Naive thymus-derived CD8-positive, alpha-beta T cell (primary cell): ENCODE data around the gene CCNY. TPM values are rescaled to one million over a fixed set of nuclear protein-coding genes. Genes with fewer than 3 reads are reported as not detected.

Experiments used
- ATAC-seq, 2 donors: fragments of 150-1000 bp; cut with Tn5 transposase in 1 of 2; sonication (Bioruptor Pico), chemical (Tn5 transposase) in 1 of 2; 1 replicate in 1 of 2; 2 replicates in 1 of 2; pipeline ENCODE4 v1.10.0; 2021; ENCODE audit warnings: mild to moderate bottlenecking in 2 of 2, moderate library complexity in 2 of 2
- POLR2A ChIA-PET: fragments of 350-600 bp; sonication (Branson Sonifier 250); formaldehyde crosslinking; loops from one replicate; lab custom pipeline; 2021; ENCODE audit warnings: antibody characterized with exemption; lab: Charles Lee
- DNase-seq, 10 donors: peaks; one replicate each; pipeline versions ENCODE4 v3.0.0 to v3.0.0-alpha.2; 2020 to 2022
- H3K27ac Mint-ChIP-seq, 10 donors: one replicate each; pipeline ENCODE4 v1.8.0; 2020 to 2022; ENCODE audit warnings: mild to moderate bottlenecking in 10 of 10, mixed read lengths in 10 of 10, moderate library complexity in 4 of 10, inconsistent platforms in 1 of 10
- H3K27me3 Mint-ChIP-seq, 5 donors: one replicate each; pipeline ENCODE4 v1.8.0; 2021 to 2022; ENCODE audit warnings: mixed read lengths in 5 of 5
- H3K36me3 Mint-ChIP-seq, 3 donors: one replicate each; pipeline ENCODE4 v1.8.0; 2020 to 2022; ENCODE audit warnings: mixed read lengths in 3 of 3, mild to moderate bottlenecking in 2 of 3, inconsistent platforms in 1 of 3
- H3K4me1 Mint-ChIP-seq, 4 donors: one replicate each; pipeline ENCODE4 v1.8.0; 2021 to 2022; ENCODE audit warnings: mixed read lengths in 4 of 4
- H3K4me3 Mint-ChIP-seq, 10 donors: one replicate each; pipeline ENCODE4 v1.8.0; 2020 to 2022; ENCODE audit warnings: mild to moderate bottlenecking in 10 of 10, mixed read lengths in 10 of 10, moderate library complexity in 6 of 10, inconsistent platforms in 1 of 10
- H3K9me3 Mint-ChIP-seq, 9 donors: one replicate each; pipeline ENCODE4 v1.8.0; 2020 to 2022; ENCODE audit warnings: mixed read lengths in 9 of 9, mild to moderate bottlenecking in 3 of 9, inconsistent platforms in 1 of 9, moderate library complexity in 1 of 9
- polyA plus RNA-seq, 3 donors: library from polyadenylated mRNA; unstranded; fragments of 300-500 nt; fragmentation: Illumina TruSeq; gene quantifications; one replicate each; pipeline ENCODE4 v1.2.3, GENCODE V29; 2021
- total RNA-seq, 8 experiments: library from RNA in 2 of 8; stranded (reverse) in 2 of 8; gene quantifications; one replicate each; pipeline ENCODE4 v1.2.3 and lab custom pipeline; 2021 to 2026

The CCNY gene
- total and polyA plus RNA-seq, 5 experiments from 2014 or later, result 11.0 to 78.6 (median 25.5) TPM

- ATAC-seq (no peak), DNase-seq (no peak)
- H3K9me3 Mint-ChIP-seq, result no peaks in the 10 kb centered on the region
- H3K27ac Mint-ChIP-seq, result no peak overlapping the region
- POLR2A ChIA-PET, result no interaction called here
- no peak overlapping the region for H3K4me3 Mint-ChIP-seq
- no peaks in the 10 kb centered on the region for H3K36me3 Mint-ChIP-seq
- peaks cover 15 to 43% (median 30%) of the 10 kb centered on the region in 4 donors for H3K4me1 Mint-ChIP-seq
- no peaks in the 10 kb centered on the region for H3K27me3 Mint-ChIP-seq
Measured at GRCh38 chr10:35467186-35467585, 130.9 kb downstream of the CCNY start.

- no peaks in the 10 kb centered on the region for H3K27me3 Mint-ChIP-seq
- peak overlapping the region in 7 of 10 donors; percentile 6 to 62 (median 26) for H3K4me3 Mint-ChIP-seq
- DNase-seq (no peak), ATAC-seq (no peak)
- no peaks in the 10 kb centered on the region for H3K9me3 Mint-ChIP-seq
- peaks cover 19 to 48% (median 36%) of the 10 kb centered on the region in 4 donors for H3K4me1 Mint-ChIP-seq
- H3K27ac Mint-ChIP-seq, result peak overlapping the region; percentile 1 to 92 (median 36)
- H3K36me3 Mint-ChIP-seq, result peaks cover 4 to 5% (median 5%) of the 10 kb centered on the region in 3 donors
- POLR2A ChIA-PET, result no interaction called here
Measured at GRCh38 chr10:35470248-35470924, 134.1 kb downstream of the CCNY start.

- DNase-seq (no peak), ATAC-seq (no peak)
- no peaks in the 10 kb centered on the region for H3K9me3 Mint-ChIP-seq
- H3K4me3 Mint-ChIP-seq, result peak overlapping the region in 4 of 10 donors; percentile 6 to 20 (median 12)
- POLR2A ChIA-PET, result no interaction called here
- H3K4me1 Mint-ChIP-seq, result peaks cover 19 to 48% (median 36%) of the 10 kb centered on the region in 4 donors
- no peaks in the 10 kb centered on the region for H3K27me3 Mint-ChIP-seq
- H3K27ac Mint-ChIP-seq, result peak overlapping the region in 6 of 10 donors; percentile 1 to 92 (median 45)
- peaks cover 4 to 5% (median 5%) of the 10 kb centered on the region in 3 donors for H3K36me3 Mint-ChIP-seq
Measured at GRCh38 chr10:35470925-35471315, 134.6 kb downstream of the CCNY start.

- POLR2A ChIA-PET, result no interaction called here
- Mint-ChIP-seq H3K9me3 (peaks cover 0 to 3% (median 0%) of the 10 kb centered on the region in 9 donors), H3K4me1 (peaks cover 19 to 48% (median 36%) of the 10 kb centered on the region in 4 donors), H3K4me3 (no peak overlapping the region), H3K36me3 (peaks cover 4 to 5% (median 5%) of the 10 kb centered on the region in 3 donors), H3K27ac (peak overlapping the region in 2 of 10 donors; percentile 3 to 92), H3K27me3 (no peaks in the 10 kb centered on the region)
- ATAC-seq (no peak), DNase-seq (no peak)
Measured at GRCh38 chr10:35471435-35471834, 135.1 kb downstream of the CCNY start.

- H3K27ac Mint-ChIP-seq, result peak overlapping the region in 6 of 10 donors; percentile 14 to 86 (median 58)
- no peak overlapping the region for H3K4me3 Mint-ChIP-seq
- POLR2A ChIA-PET, result no interaction called here
- peaks cover 0 to 23% (median 14%) of the 10 kb centered on the region in 3 donors for H3K36me3 Mint-ChIP-seq
- no peaks in the 10 kb centered on the region for H3K27me3 Mint-ChIP-seq
- DNase-seq, result no peak
- H3K9me3 Mint-ChIP-seq, result peaks cover 0 to 3% (median 0%) of the 10 kb centered on the region in 9 donors
- ATAC-seq, result no peak
- H3K4me1 Mint-ChIP-seq, result peaks cover 22 to 32% (median 26%) of the 10 kb centered on the region in 4 donors
Measured at GRCh38 chr10:35480142-35480541, 143.8 kb downstream of the CCNY start.

- no peaks in the 10 kb centered on the region for H3K27me3 Mint-ChIP-seq
- peaks cover 28 to 41% (median 33%) of the 10 kb centered on the region in 4 donors for H3K4me1 Mint-ChIP-seq
- no peak for DNase-seq
- POLR2A ChIA-PET, result no interaction called here
- H3K4me3 Mint-ChIP-seq, result no peak overlapping the region
- peak overlapping the region in 5 of 10 donors; percentile 22 to 89 (median 33) for H3K27ac Mint-ChIP-seq
- H3K9me3 Mint-ChIP-seq, result no peaks in the 10 kb centered on the region
- ATAC-seq, result no peak
- H3K36me3 Mint-ChIP-seq, result peaks cover 0 to 31% (median 18%) of the 10 kb centered on the region in 3 donors
Measured at GRCh38 chr10:35481413-35481812, 145.1 kb downstream of the CCNY start.

- no peak for ATAC-seq
Measured at GRCh38 chr10:35486297-35486990, 150.1 kb downstream of the CCNY start.

GRCh38 chr10:35487336-35488034 lies 151.2 kb downstream of the CCNY start:
- H3K4me3 Mint-ChIP-seq, result no peak overlapping the region
- no peaks in the 10 kb centered on the region for H3K27me3 Mint-ChIP-seq
- H3K27ac Mint-ChIP-seq, result peak overlapping the region in 5 of 10 donors; percentile 15 to 91 (median 61)
- H3K9me3 Mint-ChIP-seq, result no peaks in the 10 kb centered on the region
- POLR2A ChIA-PET, result interaction anchor here (0.6 kb wide), 1 partner anchor 10 kb away, joined by 3 read pairs; no protein-coding TSS in a partner anchor
- peaks cover 27 to 49% (median 42%) of the 10 kb centered on the region in 4 donors for H3K4me1 Mint-ChIP-seq
- ATAC-seq (no peak), DNase-seq (no peak)
- peaks cover 4 to 70% (median 22%) of the 10 kb centered on the region in 3 donors for H3K36me3 Mint-ChIP-seq

More at GRCh38 chr10:35486297-35486990, 150.1 kb downstream of the CCNY start:
- no peaks in the 10 kb centered on the region for H3K27me3 Mint-ChIP-seq
- no peaks in the 10 kb centered on the region for H3K9me3 Mint-ChIP-seq
- H3K36me3 Mint-ChIP-seq, result peaks cover 0 to 67% (median 22%) of the 10 kb centered on the region in 3 donors
- POLR2A ChIA-PET, result interaction anchor here (0.8 to 0.9 kb wide), 2 partner anchors 13 to 41 kb away, joined by 3 to 5 read pairs; no protein-coding TSS in a partner anchor
- H3K4me1 Mint-ChIP-seq, result peaks cover 28 to 47% (median 44%) of the 10 kb centered on the region in 4 donors
- H3K4me3 Mint-ChIP-seq, result peak overlapping the region in 1 of 10 donors; percentile 32
- no peak for DNase-seq
- peak overlapping the region in 7 of 10 donors; percentile 8 to 91 (median 84) for H3K27ac Mint-ChIP-seq

GRCh38 chr10:35488228-35488627 lies 151.9 kb downstream of the CCNY start:
- ATAC-seq (no peak), DNase-seq (no peak)
- peaks cover 4 to 70% (median 21%) of the 10 kb centered on the region in 3 donors for H3K36me3 Mint-ChIP-seq
- peak overlapping the region in 2 of 10 donors; percentile 3 for H3K27ac Mint-ChIP-seq
- H3K9me3 Mint-ChIP-seq, result no peaks in the 10 kb centered on the region
- POLR2A ChIA-PET, result interaction anchor here (0.6 kb wide), 1 partner anchor 9 kb away, joined by 3 read pairs; no protein-coding TSS in a partner anchor
- no peak overlapping the region for H3K4me3 Mint-ChIP-seq
- no peaks in the 10 kb centered on the region for H3K27me3 Mint-ChIP-seq
- peaks cover 32 to 55% (median 48%) of the 10 kb centered on the region in 4 donors for H3K4me1 Mint-ChIP-seq

GRCh38 chr10:35492386-35493195 lies 156.3 kb downstream of the CCNY start:
- no peak for DNase-seq
- no peak overlapping the region for H3K4me3 Mint-ChIP-seq
- peaks cover 22 to 67% (median 66%) of the 10 kb centered on the region in 4 donors for H3K4me1 Mint-ChIP-seq
- POLR2A ChIA-PET, result no interaction called here
- H3K9me3 Mint-ChIP-seq, result no peaks in the 10 kb centered on the region
- no peak for ATAC-seq
- H3K27ac Mint-ChIP-seq, result peak overlapping the region in 4 of 10 donors; percentile 13 to 88 (median 55)
- peaks cover 4 to 34% (median 4%) of the 10 kb centered on the region in 3 donors for H3K36me3 Mint-ChIP-seq
- H3K27me3 Mint-ChIP-seq, result no peaks in the 10 kb centered on the region

- H3K4me1 Mint-ChIP-seq, result peaks cover 22 to 74% (median 70%) of the 10 kb centered on the region in 4 donors
Measured at GRCh38 chr10:35493196-35494118, 157.1 kb downstream of the CCNY start.

More at GRCh38 chr10:35493196-35494118, 157.1 kb downstream of the CCNY start:
- no peaks in the 10 kb centered on the region for H3K9me3 Mint-ChIP-seq
- H3K27me3 Mint-ChIP-seq, result no peaks in the 10 kb centered on the region
- H3K4me3 Mint-ChIP-seq, result no peak overlapping the region
- no peak for ATAC-seq
- H3K36me3 Mint-ChIP-seq, result peaks cover 4 to 29% (median 4%) of the 10 kb centered on the region in 3 donors
- DNase-seq, result no peak
- peak overlapping the region in 4 of 10 donors; percentile 31 to 75 (median 36) for H3K27ac Mint-ChIP-seq
- POLR2A ChIA-PET, result no interaction called here
